Hematopoietic multipotent progenitor cell treated with erythropoietin and hydrocortisone succinate and interleukin-3 and kit ligand, for 4 days (in vitro differentiated cells): ENCODE data around the gene A2ML1.
"Not testable (repeated sequence)": the region's sequence is repeated elsewhere in the genome, so short reads cannot be mapped to it uniquely, and the experiment has no call there.

Experiments
- DNase-seq: peaks from one replicate; pipeline ENCODE4 v3.0.0-alpha.2; 2015

The A2ML1 gene

DNA sequence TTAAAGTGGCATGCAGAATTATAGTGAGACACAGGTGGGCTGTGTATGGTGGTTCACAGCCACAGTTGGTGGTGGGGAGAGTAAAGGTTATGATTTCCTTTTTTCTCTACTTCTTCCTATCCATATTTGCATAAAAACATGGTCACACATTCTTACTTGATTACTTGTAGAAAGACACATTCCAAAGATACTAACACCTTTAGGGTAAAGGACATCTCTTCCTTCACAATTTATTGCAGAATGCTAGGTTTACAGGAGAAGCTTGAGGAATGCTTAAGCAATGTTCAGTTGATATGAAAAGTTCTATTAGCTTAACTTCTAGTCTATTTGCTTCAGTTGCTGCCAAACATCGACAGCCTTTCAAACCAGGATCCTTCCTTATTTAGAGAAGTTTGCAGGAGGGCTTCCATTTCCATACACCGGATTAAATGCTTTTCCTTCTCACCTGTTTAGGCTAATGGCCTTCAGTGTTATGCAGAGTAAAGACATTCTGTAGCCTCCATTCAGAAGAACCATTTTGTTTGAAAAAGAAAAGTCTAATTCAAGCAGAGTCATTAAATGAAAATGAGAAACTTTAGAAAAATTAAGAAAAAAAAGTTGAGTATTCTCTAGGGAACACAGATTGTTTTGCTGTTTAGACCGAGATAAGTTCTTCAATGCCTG, 89.3 kb downstream of the A2ML1 start:
- no peak for DNase-seq

DNA sequence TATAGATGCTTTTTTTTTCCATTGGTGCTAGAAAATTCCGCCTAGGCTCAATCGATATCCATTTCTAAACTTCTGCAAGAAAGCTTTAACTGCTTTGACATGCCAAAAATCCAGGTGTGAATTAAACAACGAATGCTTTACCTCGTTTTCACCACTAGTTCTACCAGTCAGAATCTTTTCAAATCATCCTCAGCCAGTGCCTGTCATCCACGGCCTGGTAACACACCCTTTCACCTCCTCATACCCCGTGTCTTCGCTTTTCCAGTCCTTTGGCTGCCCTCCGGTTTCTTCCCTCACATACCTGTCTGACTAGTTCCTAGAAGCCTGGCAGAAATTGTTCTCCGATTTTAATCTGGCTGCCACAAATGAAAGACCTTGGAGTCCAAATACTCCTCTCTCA, 90.5 kb downstream of the A2ML1 start:
- DNase-seq, result peak; percentile 37

DNA sequence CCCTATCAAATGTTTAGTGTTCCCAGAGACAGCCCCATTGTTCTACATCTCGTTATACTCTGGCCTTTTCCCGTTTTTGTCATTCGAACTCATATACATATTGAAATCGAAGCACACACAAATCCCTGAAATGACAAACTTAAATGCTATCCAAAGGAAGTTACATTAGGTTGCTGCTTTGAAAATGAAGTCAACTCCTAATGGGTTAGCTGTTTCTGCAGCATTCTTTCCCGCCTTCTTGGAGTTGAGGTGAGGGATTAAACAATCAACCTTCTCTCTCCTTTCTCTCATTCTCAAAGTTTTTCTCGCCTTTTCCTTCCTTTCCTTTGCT, 91.2 kb downstream of the A2ML1 start:
- DNase-seq, result no peak

GRCh38 chr12:8914033-8914715, 91.8 kb downstream of the A2ML1 start, which contains the start of gene PHC1:
PHC1 (plus strand) TSS chr12:8914509; CDS start chr12:8917678, 3,169 bp downstream.
- peak; percentile 88 for DNase-seq

DNA sequence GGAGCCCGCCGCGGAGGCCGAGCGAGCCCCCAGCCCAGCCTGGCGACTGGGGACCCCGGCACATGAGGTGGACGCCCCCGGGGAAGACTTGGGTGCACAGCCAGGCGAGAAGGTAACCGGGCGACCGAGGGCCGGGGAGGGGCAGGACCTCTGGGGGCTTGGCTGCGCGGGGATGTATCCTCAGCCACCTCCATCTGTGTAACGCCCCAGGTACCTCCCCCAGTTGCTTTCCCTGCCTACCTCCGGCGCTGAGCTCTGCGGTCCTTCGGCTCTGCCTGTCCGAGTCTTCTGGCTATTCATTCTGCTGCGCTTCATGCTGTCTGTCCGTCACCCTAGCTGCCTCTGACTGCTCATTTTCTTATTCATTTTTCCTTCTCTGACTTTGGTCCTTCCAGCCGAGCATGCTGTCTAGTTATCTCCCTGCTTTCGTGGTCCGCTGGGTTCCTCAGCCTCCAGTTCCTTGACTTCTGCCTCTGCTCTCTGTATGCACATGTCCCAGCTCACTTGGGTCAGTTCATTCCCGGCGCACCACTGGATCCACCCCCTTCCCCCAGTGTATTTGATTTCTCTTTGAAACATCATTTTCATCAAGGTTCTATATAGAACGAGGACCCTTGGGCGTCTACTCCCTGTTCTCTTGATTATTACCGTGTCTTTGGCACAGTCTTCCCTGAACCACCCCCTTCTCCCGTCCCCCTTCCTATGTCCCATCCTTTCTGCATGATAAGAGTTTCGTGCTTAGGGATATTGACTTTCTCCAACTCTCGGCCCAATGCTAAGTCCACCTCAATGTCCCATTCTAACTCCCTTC, 92.5 kb downstream of the A2ML1 start:
- peak; percentile 68 for DNase-seq

DNA sequence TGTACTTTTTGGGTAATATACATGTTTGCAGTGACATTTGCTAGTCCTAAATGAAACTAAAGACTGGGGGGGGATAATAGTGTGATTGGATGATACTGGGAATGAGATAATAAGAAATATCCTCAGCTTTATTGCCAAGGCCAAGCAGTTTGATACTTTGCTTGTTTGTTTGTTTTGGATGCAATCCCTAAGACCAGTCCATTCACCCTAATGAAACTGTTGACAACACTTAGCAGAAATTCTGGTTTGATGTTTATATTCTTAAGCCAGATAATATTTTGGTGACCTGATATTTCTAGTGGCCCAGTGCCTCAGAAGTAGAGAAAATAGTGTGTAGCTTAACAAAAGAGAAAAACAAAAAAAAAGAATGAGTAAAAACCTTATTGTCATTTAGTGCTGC, 93.7 kb downstream of the A2ML1 start:
- DNase-seq, result no peak

- no peak for DNase-seq
Measured at GRCh38 chr12:8917031-8917430, 94.6 kb downstream of the A2ML1 start.

DNA sequence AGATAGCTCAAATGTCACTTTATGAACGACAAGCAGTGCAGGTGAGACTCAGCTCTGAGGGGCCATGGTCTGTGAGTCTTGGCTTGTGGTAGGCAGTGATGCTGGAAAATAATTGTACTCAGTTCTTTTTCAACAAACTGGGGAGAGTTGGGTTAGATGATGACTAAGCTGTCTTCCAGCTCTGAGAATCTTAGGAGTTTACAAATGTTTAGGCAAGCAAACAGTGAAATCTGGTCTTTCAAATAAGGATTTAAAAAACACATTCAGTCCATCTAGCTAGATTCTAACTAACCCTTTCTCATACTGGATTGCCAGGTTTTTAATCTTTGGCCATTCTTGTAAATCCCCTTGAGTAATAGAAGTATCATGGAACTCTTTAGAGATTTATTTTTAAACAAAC, 95.3 kb downstream of the A2ML1 start:
- DNase-seq, result no peak

DNA sequence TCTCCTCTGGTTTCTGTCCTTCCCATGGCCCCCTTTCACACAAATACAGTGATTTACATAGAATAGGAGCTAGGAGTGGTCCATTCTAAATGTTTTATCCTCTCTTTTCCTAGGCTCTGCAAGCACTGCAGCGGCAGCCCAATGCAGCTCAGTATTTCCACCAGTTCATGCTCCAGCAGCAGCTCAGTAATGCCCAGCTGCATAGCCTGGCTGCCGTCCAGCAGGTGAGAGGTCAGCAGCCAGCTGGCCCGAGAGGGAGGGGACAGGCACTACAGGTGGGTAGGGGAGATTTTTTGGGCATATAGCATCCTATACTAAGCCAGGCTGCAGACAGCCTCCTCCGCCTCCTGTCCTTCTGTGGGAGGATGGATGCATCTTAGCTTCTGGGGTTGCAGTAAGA, 97.2 kb downstream of the A2ML1 start:
- not testable (repeated sequence) for DNase-seq

DNA sequence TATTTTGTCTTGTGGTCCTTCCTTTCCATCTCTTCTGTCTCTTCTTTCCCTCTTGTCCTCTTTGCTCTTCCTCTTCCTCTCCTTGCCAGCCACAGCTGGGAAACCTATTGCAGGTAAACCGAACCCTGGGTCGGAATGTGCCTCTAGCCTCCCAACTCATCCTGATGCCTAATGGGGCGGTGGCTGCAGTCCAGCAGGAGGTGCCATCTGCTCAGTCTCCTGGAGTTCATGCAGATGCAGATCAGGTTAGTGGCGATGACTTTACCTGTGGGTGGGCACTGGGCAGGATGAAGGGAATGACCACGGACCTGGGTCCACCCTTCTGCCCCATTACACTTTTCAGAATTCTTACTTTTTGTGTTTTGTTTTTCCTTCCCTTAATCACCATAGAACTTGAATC, 100.1 kb downstream of the A2ML1 start:
- DNase-seq, result no peak
